Uterus (tissue), 4 donors: ENCODE results near the gene TCF12. TPM values are rescaled to one million over a fixed set of nuclear protein-coding genes. Genes with fewer than 3 reads are reported as not detected.

Source experiments
- DNase-seq, 2 donors: peaks; one replicate each; pipeline ENCODE4 v3.0.0-alpha.2; 2019 to 2020
- H3K27ac ChIP-seq, 2 donors: fragments of 200-600 bp; sonication (generic); 1 replicate in 1 of 2; 2 replicates in 1 of 2; pipeline ENCODE4 v1.5.1; 2016 to 2018
- H3K27me3 ChIP-seq, 2 donors: fragments of 200-600 bp; sonication (generic); one replicate each; pipeline ENCODE4 v1.5.1; 2018 to 2019; ENCODE audit warnings: control low read depth in 1 of 2
- H3K36me3 ChIP-seq, 2 donors: fragments of 200-600 bp; sonication (generic); one replicate each; pipeline ENCODE4 v1.5.1; 2019; ENCODE audit warnings: control low read depth in 1 of 2
- H3K4me1 ChIP-seq, 2 donors: fragments of 200-600 bp; sonication (generic); one replicate each; pipeline ENCODE4 v1.5.1; 2018 to 2019; ENCODE audit warnings: control low read depth in 1 of 2
- H3K4me3 ChIP-seq, 2 donors: fragments of 200-600 bp; sonication (generic); 1 replicate in 1 of 2; 2 replicates in 1 of 2; pipeline ENCODE4 v1.5.1; 2018 to 2019; ENCODE audit warnings: mild to moderate bottlenecking in 1 of 2
- H3K9me3 ChIP-seq, 2 donors: fragments of 200-600 bp; sonication (generic); one replicate each; pipeline ENCODE4 v1.5.1; 2019; ENCODE audit warnings: control low read depth in 1 of 2
- CTCF ChIP-seq, 4 experiments: fragments of 200-600 bp in 2 of 4; fragments of 450-650 bp in 2 of 4; sonication (generic) in 2 of 4; IDR thresholded peaks; one replicate each; pipeline ENCODE4 v1.5.1; 2016 to 2019; ENCODE audit warnings: antibody characterized with exemption in 4 of 4, mild to moderate bottlenecking in 2 of 4, moderate library complexity in 1 of 4
- POLR2A ChIP-seq, 2 donors: fragments of 450-650 bp; IDR thresholded peaks; one replicate each; pipeline ENCODE4 v1.6.1; 2016; ENCODE audit warnings: antibody characterized with exemption in 2 of 2, mild to moderate bottlenecking in 1 of 2, moderate library complexity in 1 of 2
- intact Hi-C: fragments of 100-400 bp; cut with DNase I; formaldehyde crosslinking; loops from one replicate; pipeline ENCODE4 v1.15.1; 2023; ENCODE audit warnings: low total_unique reads
- total RNA-seq, 4 donors: library from RNA; depleted of rRNA in 3 of 4; stranded (reverse); fragments of >200 nt in 3 of 4; gene quantifications; one replicate each; pipeline versions ENCODE4 v1.1.0 to v1.2.4, GENCODE V29; 2014 to 2023
- donor health status: DM: yes; HTN: yes; CAD: no.

Gene TCF12
- total RNA-seq, 4 donors from 2014 or later = 109 to 361 (median 196) TPM

- intact Hi-C loops = no loop called here
- Histone ChIP-seq H3K9me3 (no peaks in the 10 kb centered on the region), H3K4me1 (peaks cover 0 to 5% of the 10 kb centered on the region in 2 donors), H3K4me3 (no peak overlapping the region), H3K27me3 (no peaks in the 10 kb centered on the region), H3K27ac (no peak overlapping the region), H3K36me3 (no peaks in the 10 kb centered on the region)
- no peak for DNase-seq
- TF ChIP-seq POLR2A (IDR thresholded peaks at IDR 0.05) (no peak), CTCF (IDR thresholded peaks at IDR 0.05) (no peak)
These were observed 107.0 kb downstream of the TCF12 start for GRCh38 chr15:57025264-57025926.

GRCh38 chr15:57026016-57026592 lies 107.7 kb downstream of the TCF12 start:
- H3K4me3 ChIP-seq = no peak overlapping the region
- H3K36me3 ChIP-seq = no peaks in the 10 kb centered on the region
- DNase-seq = no peak
- no peak overlapping the region for H3K27ac ChIP-seq
- peaks cover 0 to 5% of the 10 kb centered on the region in 2 donors for H3K4me1 ChIP-seq
- TF ChIP-seq CTCF (IDR thresholded peaks at IDR 0.05) (no peak), POLR2A (IDR thresholded peaks at IDR 0.05) (no peak)
- intact Hi-C loops = no loop called here
- H3K9me3 ChIP-seq = no peaks in the 10 kb centered on the region
- no peaks in the 10 kb centered on the region for H3K27me3 ChIP-seq

GRCh38 chr15:57027596-57027995 lies 109.2 kb downstream of the TCF12 start:
- Histone ChIP-seq H3K27me3 (no peaks in the 10 kb centered on the region), H3K27ac (no peak overlapping the region), H3K36me3 (no peaks in the 10 kb centered on the region), H3K9me3 (no peaks in the 10 kb centered on the region), H3K4me1 (peaks cover 0 to 5% of the 10 kb centered on the region in 2 donors), H3K4me3 (no peak overlapping the region)
- TF ChIP-seq POLR2A (IDR thresholded peaks at IDR 0.05) (no peak), CTCF (IDR thresholded peaks at IDR 0.05) (no peak)
- no peak for DNase-seq
- intact Hi-C loops = no loop called here

- Histone ChIP-seq H3K4me3 (no peak overlapping the region), H3K4me1 (peaks cover 0 to 5% of the 10 kb centered on the region in 2 donors), H3K36me3 (no peaks in the 10 kb centered on the region), H3K9me3 (no peaks in the 10 kb centered on the region), H3K27me3 (no peaks in the 10 kb centered on the region), H3K27ac (no peak overlapping the region)
- no peak for TF ChIP-seq CTCF (IDR thresholded peaks at IDR 0.05)
- no peak for TF ChIP-seq POLR2A (IDR thresholded peaks at IDR 0.05)
- intact Hi-C loops = no loop called here
- no peak for DNase-seq
These were observed 109.7 kb downstream of the TCF12 start for GRCh38 chr15:57028176-57028575.

- Histone ChIP-seq H3K4me3 (no peak overlapping the region), H3K4me1 (peaks cover 0 to 5% of the 10 kb centered on the region in 2 donors), H3K27ac (no peak overlapping the region), H3K9me3 (no peaks in the 10 kb centered on the region), H3K27me3 (no peaks in the 10 kb centered on the region), H3K36me3 (no peaks in the 10 kb centered on the region)
- intact Hi-C loops = no loop called here
- DNase-seq = no peak
- no peak for TF ChIP-seq CTCF (IDR thresholded peaks at IDR 0.05)
- no peak for TF ChIP-seq POLR2A (IDR thresholded peaks at IDR 0.05)
These were observed 111.6 kb downstream of the TCF12 start for GRCh38 chr15:57030011-57030410.
